ENCODE results near the gene OR2A42.
"Not testable (repeated sequence)": the region's sequence is repeated elsewhere in the genome, so short reads cannot be mapped to it uniquely, and the experiment has no call there.

- not testable (repeated sequence) for TF ChIP-seq CTCF (IDR thresholded peaks at IDR 0.05); ZFX (IDR thresholded peaks at IDR 0.05; ENCODE audit: borderline replicate concordance)
Observed at GRCh38 chr7:144193782-144194181, 45.6 kb downstream of the OR2A42 start.
